CD4-positive, alpha-beta T cell (primary cell): ENCODE measurements around the gene CALR. TPM values are rescaled to one million over a fixed set of nuclear protein-coding genes. Genes with fewer than 3 reads are reported as not detected.

ENCODE experiments used
- ATAC-seq: fragments of 200-7000 bp; cut with Tn5 transposase; one replicate; pipeline ENCODE4 v1.10.0; 2022; ENCODE audit warnings: mild to moderate bottlenecking; ENCODE audit not compliant: poor library complexity
- CTCF ChIA-PET: fragments of 350-600 bp; sonication (Branson Sonifier 250); formaldehyde crosslinking; loops from one replicate; lab custom pipeline; 2021; ENCODE audit warnings: antibody characterized with exemption, inconsistent platforms; lab: Charles Lee
- POLR2A ChIA-PET: fragments of 350-600 bp; sonication (Branson Sonifier 250); formaldehyde crosslinking; loops from one replicate; lab custom pipeline; 2021; ENCODE audit warnings: antibody characterized with exemption, inconsistent platforms; lab: Charles Lee
- DNase-seq, 14 experiments: peaks; one replicate each; pipeline ENCODE4 v3.0.0-alpha.2; 2013 to 2020; ENCODE audit warnings: mixed read lengths in 2 of 14
- H3K27ac ChIP-seq, 2 donors: one replicate each; pipeline versions ENCODE4 v1.5.1 to v1.7.0; 2013; ENCODE audit warnings: low read length in 2 of 2, low read depth in 1 of 2, mild to moderate bottlenecking in 1 of 2
- H3K27me3 ChIP-seq, 2 experiments: 1 replicate in 1 of 2; 2 replicates in 1 of 2; pipeline versions ENCODE4 v1.6.1 to v1.7.0; 2013; ENCODE audit warnings: low read length in 2 of 2, control low read depth in 1 of 2, mild to moderate bottlenecking in 1 of 2, moderate library complexity in 1 of 2; ENCODE audit not compliant: insufficient read depth in 2 of 2, control insufficient read depth in 1 of 2
- H3K36me3 ChIP-seq: one replicate; pipeline ENCODE4 v1.6.1; 2013; ENCODE audit warnings: low read length, control low read depth; ENCODE audit not compliant: insufficient read depth
- H3K4me1 ChIP-seq: one replicate; pipeline ENCODE4 v1.6.1; 2013; ENCODE audit warnings: low read length, control low read depth; ENCODE audit not compliant: insufficient read depth
- H3K4me3 ChIP-seq: one replicate; pipeline ENCODE4 v1.5.1; 2013; ENCODE audit warnings: mild to moderate bottlenecking, low read length, moderate library complexity
- H3K9me3 ChIP-seq, 2 experiments: 1 replicate in 1 of 2; 2 replicates in 1 of 2; pipeline versions ENCODE4 v1.6.1 to v1.7.0; 2013; ENCODE audit warnings: low read length in 2 of 2, mild to moderate bottlenecking in 2 of 2, control low read depth in 1 of 2, moderate library complexity in 1 of 2; ENCODE audit not compliant: control insufficient read depth in 1 of 2, insufficient read depth in 1 of 2
- H3K27ac Mint-ChIP-seq: one replicate; pipeline ENCODE4 v1.8.0; 2020; ENCODE audit warnings: mixed read lengths
- H3K27me3 Mint-ChIP-seq: one replicate; pipeline ENCODE4 v1.8.0; 2021; ENCODE audit warnings: mixed read lengths
- H3K36me3 Mint-ChIP-seq: one replicate; pipeline ENCODE4 v1.8.0; 2021; ENCODE audit warnings: low read depth, mixed read lengths
- H3K4me1 Mint-ChIP-seq: one replicate; pipeline ENCODE4 v1.8.0; 2021; ENCODE audit warnings: low read depth, mixed read lengths
- H3K4me3 Mint-ChIP-seq: one replicate; pipeline ENCODE4 v1.8.0; 2020; ENCODE audit warnings: mild to moderate bottlenecking, mixed read lengths
- H3K9me3 Mint-ChIP-seq: one replicate; pipeline ENCODE4 v1.8.0; 2020; ENCODE audit warnings: mixed read lengths
- CTCF ChIP-seq: fragments of 200-600 bp; IDR thresholded peaks from one replicate; pipeline ENCODE4 v1.8.0; 2022; ENCODE audit warnings: antibody characterized with exemption, mild to moderate bottlenecking
- intact Hi-C, 2 experiments: fragments of 100-400 bp; cut with DNase I in 1 of 2; cut with micrococcal nuclease in 1 of 2; formaldehyde crosslinking; loops; one replicate each; pipeline versions ENCODE4 v1.15.1 to v1.9.0; 2023 to 2025; cut with DNase I, micrococcal nuclease
- total RNA-seq, 174 experiments: library from RNA in 2 of 174; stranded (reverse) in 2 of 174; gene quantifications; one replicate each; pipeline ENCODE4 v1.2.3 and lab custom pipeline; 2021 to 2026

Gene CALR
- total RNA-seq, 2 experiments from 2014 or later: 558 to 559 TPM

- intact Hi-C loops: loop anchor here (2.0 to 10.0 kb wide), 4 partner anchors 55 to 609 kb away; no protein-coding TSS in a partner anchor
- no peak overlapping the region for H3K27ac ChIP-seq
- peaks cover 0 to 5% of the 10 kb centered on the region in 2 experiments for H3K9me3 ChIP-seq
- CTCF ChIA-PET: interaction anchor here (0.9 to 5.1 kb wide), 3 partner anchors 15 to 115 kb away, joined by 3 to 83 read pairs (median 51); no protein-coding TSS in a partner anchor
- H3K4me3 ChIP-seq: no peak overlapping the region
- Mint-ChIP-seq H3K36me3 (no peaks in the 10 kb centered on the region), H3K4me3 (no peak overlapping the region), H3K4me1 (no peaks in the 10 kb centered on the region), H3K27ac (no peak overlapping the region), H3K9me3 (no peaks in the 10 kb centered on the region), H3K27me3 (peaks cover 13% of the 10 kb centered on the region)
- no peak for DNase-seq
- no peak for ATAC-seq
- H3K36me3 ChIP-seq: no peaks in the 10 kb centered on the region
- TF ChIP-seq CTCF: no peak
- peaks cover 16% of the 10 kb centered on the region for H3K4me1 ChIP-seq
- POLR2A ChIA-PET: no interaction called here
- peaks cover 7% of the 10 kb centered on the region in 2 experiments for H3K27me3 ChIP-seq
Measured at GRCh38 chr19:12979974-12980373, 41.6 kb downstream of the CALR start.

- ChIA-PET POLR2A (no interaction called here), CTCF (interaction anchor here (1.4 to 1.8 kb wide), 3 partner anchors 17 to 111 kb away, joined by 3 to 10 read pairs (median 5); no protein-coding TSS in a partner anchor)
- intact Hi-C loops: loop anchor here (1.0 to 10.0 kb wide), 4 partner anchors 52 to 450 kb away; no protein-coding TSS in a partner anchor
- Histone ChIP-seq H3K27ac (no peak overlapping the region), H3K4me1 (peaks cover 16% of the 10 kb centered on the region), H3K4me3 (no peak overlapping the region), H3K9me3 (peaks cover 0 to 5% of the 10 kb centered on the region in 2 experiments), H3K27me3 (no peaks in the 10 kb centered on the region), H3K36me3 (no peaks in the 10 kb centered on the region)
- ATAC-seq (no peak), DNase-seq (no peak)
- Mint-ChIP-seq H3K36me3 (no peaks in the 10 kb centered on the region), H3K4me3 (no peak overlapping the region), H3K27ac (no peak overlapping the region), H3K4me1 (no peaks in the 10 kb centered on the region), H3K9me3 (no peaks in the 10 kb centered on the region), H3K27me3 (peaks cover 12% of the 10 kb centered on the region)
- no peak for TF ChIP-seq CTCF
Measured at GRCh38 chr19:12982648-12983047, 44.2 kb downstream of the CALR start.

- intact Hi-C loops: loop anchor here (1.0 to 10.0 kb wide), 4 partner anchors 52 to 449 kb away; no protein-coding TSS in a partner anchor
- Mint-ChIP-seq H3K27me3 (peaks cover 7% of the 10 kb centered on the region), H3K4me3 (no peak overlapping the region), H3K27ac (no peak overlapping the region), H3K4me1 (no peaks in the 10 kb centered on the region), H3K36me3 (no peaks in the 10 kb centered on the region), H3K9me3 (no peaks in the 10 kb centered on the region)
- peak overlapping the region; percentile 19 for H3K4me3 ChIP-seq
- peaks cover 0 to 2% of the 10 kb centered on the region in 2 experiments for H3K27me3 ChIP-seq
- peaks cover 16% of the 10 kb centered on the region for H3K4me1 ChIP-seq
- CTCF ChIA-PET: interaction anchor here (1.4 to 1.8 kb wide), 3 partner anchors 18 to 111 kb away, joined by 3 to 10 read pairs (median 5); no protein-coding TSS in a partner anchor
- POLR2A ChIA-PET: no interaction called here
- no peak overlapping the region for H3K27ac ChIP-seq
- no peak for TF ChIP-seq CTCF
- DNase-seq (no peak), ATAC-seq (no peak)
- H3K36me3 ChIP-seq: no peaks in the 10 kb centered on the region
- H3K9me3 ChIP-seq: peaks cover 0 to 5% of the 10 kb centered on the region in 2 experiments
Measured at GRCh38 chr19:12983091-12983490, 44.7 kb downstream of the CALR start.
